A549 (cell line): ENCODE measurements around the gene TCF25. TPM values are rescaled to one million over a fixed set of nuclear protein-coding genes. Genes with fewer than 3 reads are reported as not detected.

ENCODE experiments used
- ATAC-seq, 2 experiments: fragments of 200-7000 bp in 1 of 2; fragments of >200 bp in 1 of 2; cut with Nextera tagmentation in 1 of 2; cut with Tn5 transposase in 1 of 2; 3 replicates each; pipeline versions ENCODE4 v1.8.0 to v1.9.1; 2018 to 2020; ENCODE audit warnings: mild to moderate bottlenecking in 1 of 2, moderate library complexity in 1 of 2
- CTCF ChIA-PET: fragments of 300-600 bp; sonication (Branson Sonifier 250); formaldehyde crosslinking; extraction: SDS; loops from one replicate; lab custom pipeline; 2021; ENCODE audit warnings: antibody characterized with exemption, inconsistent platforms; lab: Yijun Ruan, JAX
- POLR2A ChIA-PET: fragments of 350-600 bp; formaldehyde crosslinking; extraction: SDS; loops from one replicate; lab custom pipeline; 2021; ENCODE audit warnings: antibody characterized with exemption, inconsistent platforms; lab: Yijun Ruan, JAX
- DNase-seq, 2 experiments: peaks; one replicate each; pipeline versions ENCODE4 v3.0.0 to v3.0.0-alpha.2; 2011 to 2016; ENCODE audit warnings: low read depth in 1 of 2, low spot score in 1 of 2
- FAIRE-seq: peaks from 2 replicates; lab custom pipeline; 2011; peaks lifted over from hg19 to GRCh38; lab: Jason Lieb, UNC
- H3K27ac ChIP-seq, 2 experiments: fragments of >200 bp; sonication (Bioruptor Twin); formaldehyde crosslinking; 3 replicates each; pipeline ENCODE4 v1.5.1; 2016 to 2017
- H3K4me1 ChIP-seq: fragments of >200 bp; sonication (Bioruptor Twin); formaldehyde crosslinking; 3 replicates; pipeline ENCODE4 v1.6.1; 2016
- H3K4me2 ChIP-seq: fragments of >200 bp; sonication (Bioruptor Twin); formaldehyde crosslinking; 3 replicates; pipeline ENCODE4 v1.6.1; 2016
- H3K4me3 ChIP-seq: fragments of >200 bp; sonication (Bioruptor Twin); formaldehyde crosslinking; 3 replicates; pipeline ENCODE4 v1.5.1; 2016
- H3K9me3 ChIP-seq: fragments of >200 bp; sonication (Bioruptor Twin); formaldehyde crosslinking; 3 replicates; pipeline ENCODE4 v1.6.1; 2016
- BHLHE40 ChIP-seq: IDR thresholded peaks from 2 replicates; pipeline ENCODE4 v1.6.1; 2012; ENCODE audit warnings: low read depth, low read length, inconsistent platforms
- CBX8 ChIP-seq: fragments of 200-600 bp; sonication (generic); IDR thresholded peaks from 2 replicates; pipeline ENCODE4 v1.6.1; 2016
- CEBPB ChIP-seq, 2 experiments: fragments of >200 bp in 1 of 2; sonication (Bioruptor Twin) in 1 of 2; formaldehyde crosslinking in 1 of 2; IDR thresholded peaks; 2 replicates each; pipeline ENCODE4 v1.6.1; 2012 to 2016
- CHD2 ChIP-seq: fragments of 150-350 bp; IDR thresholded peaks from 2 replicates; pipeline ENCODE4 v1.6.1; 2014; ENCODE audit warnings: low read length; ENCODE audit not compliant: partially characterized antibody
- EHF ChIP-seq: fragments of 250-450 bp; sonication (Bioruptor Pico); IDR thresholded peaks from 2 replicates; pipeline ENCODE4 v1.5.0; 2020; ENCODE audit warnings: mild to moderate bottlenecking
- FOSB ChIP-seq: fragments of 250-450 bp; sonication (Bioruptor Pico); IDR thresholded peaks from 2 replicates; pipeline ENCODE4 v1.5.0; 2020; ENCODE audit warnings: mild to moderate bottlenecking, moderate library complexity
- FOSL2 ChIP-seq, 2 experiments: fragments of 450-650 bp in 1 of 2; fragments of >200 bp in 1 of 2; sonication (Bioruptor Twin) in 1 of 2; formaldehyde crosslinking; IDR thresholded peaks; 2 replicates each; pipeline versions ENCODE4 v1.5.0 to v1.6.1; 2016 to 2020; ENCODE audit warnings: mild to moderate bottlenecking in 1 of 2, moderate library complexity in 1 of 2
- HDAC2 ChIP-seq: fragments of 200-600 bp; sonication (generic); IDR thresholded peaks from 2 replicates; pipeline ENCODE4 v1.6.1; 2016
- HEYL ChIP-seq: fragments of 250-450 bp; sonication (Bioruptor Pico); IDR thresholded peaks from 2 replicates; pipeline ENCODE4 v1.8.0; 2021; ENCODE audit warnings: mild to moderate bottlenecking, moderate library complexity
- HOXA7 ChIP-seq: fragments of 250-450 bp; sonication (Bioruptor Pico); IDR thresholded peaks from 2 replicates; pipeline ENCODE4 v1.5.0; 2020; ENCODE audit warnings: mild to moderate bottlenecking, moderate library complexity
- HOXB13 ChIP-seq: fragments of 250-450 bp; sonication (Bioruptor Pico); IDR thresholded peaks from 2 replicates; pipeline ENCODE4 v1.5.0; 2020; ENCODE audit warnings: low read depth, mild to moderate bottlenecking, moderate library complexity
- JUNB ChIP-seq: fragments of >200 bp; sonication (Bioruptor Twin); formaldehyde crosslinking; IDR thresholded peaks from 2 replicates; pipeline ENCODE4 v1.6.1; 2016
- KDM5A ChIP-seq: fragments of 200-600 bp; sonication (generic); IDR thresholded peaks from 2 replicates; pipeline ENCODE4 v1.6.1; 2016; ENCODE audit warnings: antibody characterized with exemption, mild to moderate bottlenecking
- MYC ChIP-seq: IDR thresholded peaks from 2 replicates; pipeline ENCODE4 v1.6.1; 2012; ENCODE audit warnings: mild to moderate bottlenecking, inconsistent platforms, low read length, improper control_type of control experiment, borderline replicate concordance
- NFE2L2 ChIP-seq: fragments of 150-350 bp; conservative IDR thresholded peaks from 2 replicates; pipeline ENCODE4 v1.6.1; 2014; ENCODE audit warnings: low read length
- NPAS2 ChIP-seq: fragments of 250-450 bp; sonication (Bioruptor Pico); IDR thresholded peaks from 2 replicates; pipeline ENCODE4 v1.8.0; 2022; ENCODE audit warnings: mild to moderate bottlenecking, moderate library complexity, borderline replicate concordance
- NR3C1 ChIP-seq: fragments of >200 bp; sonication (Bioruptor Twin); formaldehyde crosslinking; IDR thresholded peaks from 3 replicates; pipeline ENCODE4 v1.6.1; 2017
- RARB ChIP-seq: fragments of 250-450 bp; sonication (Bioruptor Pico); IDR thresholded peaks from 2 replicates; pipeline ENCODE4 v1.8.0; 2021; ENCODE audit warnings: mild to moderate bottlenecking, moderate library complexity
- RCOR1 ChIP-seq: fragments of 150-350 bp; IDR thresholded peaks from 2 replicates; pipeline ENCODE4 v1.6.1; 2014; ENCODE audit warnings: antibody characterized with exemption, low read length, low read depth
- SREBF2 ChIP-seq: fragments of 450-650 bp; IDR thresholded peaks from 2 replicates; pipeline ENCODE4 v1.6.1; 2014; ENCODE audit warnings: mild to moderate bottlenecking, moderate library complexity
- ZFP36 ChIP-seq: fragments of 450-650 bp; IDR thresholded peaks from 2 replicates; pipeline ENCODE4 v1.6.1; 2014; ENCODE audit warnings: borderline replicate concordance; ENCODE audit not compliant: partially characterized antibody
- WGBS: methylation state at CpG from one replicate; pipeline ENCODE4 v1.1.6; 2017; ENCODE audit errors: missing lambda C conversion rate; 5-methylcytosine and 5-hydroxymethylcytosine counted together
- polyA plus RNA-seq, 4 experiments: library from polyadenylated mRNA; depleted of rRNA in 3 of 4; stranded (reverse); fragments of >200 nt; fragmentation: RNase III in 1 of 4; extraction: RNeasy Plus Mini Kit Qiagen cat#74134 plus additional on column Dnase treatment in 1 of 4; gene quantifications; 2 replicates in 3 of 4; 3 replicates in 1 of 4; pipeline ENCODE4 v1.2.3, GENCODE V29; 2011 to 2017
- TF ChIP-seq, protein P1 (sequence below): fragments of >200 bp; sonication (Bioruptor Twin); formaldehyde crosslinking; IDR thresholded peaks from 2 replicates; pipeline ENCODE4 v1.6.1; 2016
- TF ChIP-seq, protein P2 (sequence below): IDR thresholded peaks from 2 replicates; pipeline ENCODE4 v1.6.1; 2012
- TF ChIP-seq, protein P3 (sequence below): fragments of >200 bp; sonication (Bioruptor Twin); formaldehyde crosslinking; IDR thresholded peaks from 3 replicates; pipeline ENCODE4 v1.5.1; 2016

Gene TCF25
- polyA plus RNA-seq, 2 of the 4 experiments (the other 2 are of a cell fraction), result 125 TPM

DNA sequence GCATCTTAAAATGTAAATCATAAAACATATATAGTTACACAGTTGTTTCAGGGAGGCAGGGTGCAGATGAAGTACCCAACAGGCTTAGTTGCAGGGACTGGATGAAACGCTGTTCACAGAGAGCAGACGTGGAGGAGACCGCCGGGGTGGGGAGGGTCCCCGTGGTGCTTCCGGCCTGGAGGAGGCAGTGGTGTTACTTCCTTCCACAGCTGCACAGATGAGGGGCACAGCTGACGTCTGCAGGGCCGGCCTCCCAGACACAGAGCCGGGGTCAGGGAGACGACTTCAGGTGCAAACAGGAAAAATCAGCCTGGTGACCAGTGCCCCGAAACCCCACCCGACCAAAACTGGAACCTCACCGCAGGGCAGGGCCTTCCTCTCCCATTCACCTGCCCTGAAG, 28.0 kb upstream of the TCF25 start (continued):
- TF ChIP-seq FOSB (CRISPR knock-in tag) (no peak), CEBPB (IDR thresholded peaks at IDR 0.05) (no peak), NR3C1 (no peak), NPAS2 (CRISPR knock-in tag) (no peak), HEYL (CRISPR knock-in tag) (no peak)

DNA sequence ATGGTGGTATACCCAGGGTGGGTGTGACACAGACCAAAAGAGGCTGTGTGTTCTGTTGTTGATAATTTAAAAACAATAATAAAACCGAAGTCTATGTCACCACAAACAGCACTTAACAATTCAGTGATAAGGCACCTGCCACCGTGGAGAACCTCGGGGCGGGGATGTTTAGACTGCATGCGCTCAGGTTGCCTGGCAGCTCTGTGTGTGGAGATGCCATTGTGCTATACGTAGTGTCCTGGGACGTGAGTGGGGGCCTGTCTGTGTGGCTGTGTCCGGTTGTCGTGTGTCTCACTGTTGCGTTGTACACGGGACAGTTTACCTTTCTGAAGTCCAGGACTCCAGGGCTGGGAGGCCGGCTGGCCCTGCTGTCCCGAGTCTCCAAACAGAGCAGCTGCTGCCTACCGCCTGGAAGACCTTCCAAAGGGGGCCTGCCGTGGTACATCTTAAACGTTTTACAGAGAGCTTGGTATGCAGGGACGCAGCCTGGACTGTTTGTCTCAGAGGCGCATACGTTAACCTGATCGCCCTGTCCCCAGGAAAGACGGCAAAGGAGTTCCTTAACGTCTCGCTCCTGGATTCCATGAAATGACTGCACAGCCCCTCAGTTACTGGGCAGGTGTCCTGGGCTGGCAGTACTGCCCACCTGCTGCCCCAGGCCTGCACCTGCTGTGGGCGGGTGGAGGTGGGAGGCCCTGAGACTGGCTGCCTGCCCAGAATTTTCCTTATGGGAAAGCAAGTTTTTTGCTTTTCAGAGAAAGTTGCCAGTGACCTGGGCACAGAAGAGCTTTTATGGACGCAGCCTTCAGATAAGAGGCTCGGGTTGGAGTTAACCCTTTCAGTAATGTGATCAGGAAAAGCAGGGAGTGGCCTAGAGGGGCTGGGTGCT, 26.1 kb upstream of the TCF25 start:
- FAIRE-seq (no peak), ATAC-seq (no peak), DNase-seq (no peak)
- ChIA-PET CTCF (interaction anchor here (1.2 to 1.4 kb wide), 2 partner anchors 13 to 103 kb away, joined by 3 to 4 read pairs; no protein-coding TSS in a partner anchor), POLR2A (no interaction called here)
- TF ChIP-seq MYC, result no peak
- no peak for TF ChIP-seq RARB (CRISPR knock-in tag)
- TF ChIP-seq SREBF2, result no peak
- no peak for TF ChIP-seq FOSL2 (IDR thresholded peaks at IDR 0.05)
- TF ChIP-seq FOSL2 (CRISPR knock-in tag; IDR thresholded peaks at IDR 0.05), result no peak
- no peak for TF ChIP-seq HDAC2
- no peaks in the 10 kb centered on the region for H3K4me1 ChIP-seq
- 79% methylated on average over 26 of the region's 26 CpGs for WGBS
- H3K27ac ChIP-seq, result no peak overlapping the region
- no peak overlapping the region for H3K4me2 ChIP-seq
- no peak overlapping the region for H3K4me3 ChIP-seq
- H3K9me3 ChIP-seq, result no peaks in the 10 kb centered on the region

DNA sequence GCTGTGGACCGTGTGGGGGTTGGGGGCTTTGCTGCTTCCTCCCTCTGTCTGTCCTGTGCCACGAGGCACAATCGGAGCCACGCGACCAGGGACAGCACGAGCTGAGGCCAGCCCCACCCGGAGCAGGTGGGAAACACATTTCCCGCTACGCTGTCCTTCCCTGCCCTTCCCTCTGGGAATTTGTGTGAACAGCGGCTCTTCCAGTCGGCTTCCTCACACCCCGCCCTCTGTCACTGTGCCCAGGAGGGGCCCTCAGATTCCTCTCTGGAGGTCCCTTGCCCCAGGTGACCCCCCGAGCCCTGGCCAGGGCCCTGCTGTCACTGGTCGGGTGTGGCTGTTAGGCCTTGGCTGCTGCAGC, 25.5 kb upstream of the TCF25 start:
- no peak for FAIRE-seq

More for the DNA sequence above, 25.5 kb upstream of the TCF25 start:
- Histone ChIP-seq H3K9me3 (no peaks in the 10 kb centered on the region), H3K4me2 (no peak overlapping the region), H3K27ac (no peak overlapping the region), H3K4me1 (no peaks in the 10 kb centered on the region), H3K4me3 (no peak overlapping the region)
- DNase-seq (no peak), ATAC-seq (no peak)
- 77% methylated on average over 14 of the region's 14 CpGs for WGBS
- ChIA-PET CTCF (interaction anchor here (1.2 to 1.4 kb wide), 2 partner anchors 12 to 104 kb away, joined by 3 to 4 read pairs; no protein-coding TSS in a partner anchor), POLR2A (no interaction called here)
- no peak for TF ChIP-seq MYC
- no peak for TF ChIP-seq HOXA7
- no peak for TF ChIP-seq JUNB
- no peak for TF ChIP-seq HOXB13 (CRISPR knock-in tag)
- TF ChIP-seq ZFP36, result no peak
- TF ChIP-seq, protein P1, sequence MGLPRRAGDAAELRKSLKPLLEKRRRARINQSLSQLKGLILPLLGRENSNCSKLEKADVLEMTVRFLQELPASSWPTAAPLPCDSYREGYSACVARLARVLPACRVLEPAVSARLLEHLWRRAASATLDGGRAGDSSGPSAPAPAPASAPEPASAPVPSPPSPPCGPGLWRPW, result no peak
- TF ChIP-seq, protein P2, sequence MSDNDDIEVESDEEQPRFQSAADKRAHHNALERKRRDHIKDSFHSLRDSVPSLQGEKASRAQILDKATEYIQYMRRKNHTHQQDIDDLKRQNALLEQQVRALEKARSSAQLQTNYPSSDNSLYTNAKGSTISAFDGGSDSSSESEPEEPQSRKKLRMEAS, result no peak
- TF ChIP-seq CBX8, result no peak
- TF ChIP-seq, protein P3, sequence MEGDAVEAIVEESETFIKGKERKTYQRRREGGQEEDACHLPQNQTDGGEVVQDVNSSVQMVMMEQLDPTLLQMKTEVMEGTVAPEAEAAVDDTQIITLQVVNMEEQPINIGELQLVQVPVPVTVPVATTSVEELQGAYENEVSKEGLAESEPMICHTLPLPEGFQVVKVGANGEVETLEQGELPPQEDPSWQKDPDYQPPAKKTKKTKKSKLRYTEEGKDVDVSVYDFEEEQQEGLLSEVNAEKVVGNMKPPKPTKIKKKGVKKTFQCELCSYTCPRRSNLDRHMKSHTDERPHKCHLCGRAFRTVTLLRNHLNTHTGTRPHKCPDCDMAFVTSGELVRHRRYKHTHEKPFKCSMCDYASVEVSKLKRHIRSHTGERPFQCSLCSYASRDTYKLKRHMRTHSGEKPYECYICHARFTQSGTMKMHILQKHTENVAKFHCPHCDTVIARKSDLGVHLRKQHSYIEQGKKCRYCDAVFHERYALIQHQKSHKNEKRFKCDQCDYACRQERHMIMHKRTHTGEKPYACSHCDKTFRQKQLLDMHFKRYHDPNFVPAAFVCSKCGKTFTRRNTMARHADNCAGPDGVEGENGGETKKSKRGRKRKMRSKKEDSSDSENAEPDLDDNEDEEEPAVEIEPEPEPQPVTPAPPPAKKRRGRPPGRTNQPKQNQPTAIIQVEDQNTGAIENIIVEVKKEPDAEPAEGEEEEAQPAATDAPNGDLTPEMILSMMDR, result no peak
- TF ChIP-seq EHF, result no peak
- no peak for TF ChIP-seq BHLHE40
- no peak for TF ChIP-seq CHD2
- no peak for TF ChIP-seq KDM5A
- no peak for TF ChIP-seq RCOR1
- no peak for TF ChIP-seq NFE2L2
